ENCODE results near the gene RBPJ.

RBPJ gene

GRCh38 chr4:26410385-26411293 is 89.8 kb downstream of the RBPJ start:
- no peak overlapping the region for H3K27ac ChIP-seq
- no peak for DNase-seq (ENCODE audit: low read depth, low spot score)

GRCh38 chr4:26412381-26413372 is 91.9 kb downstream of the RBPJ start:
- no peak overlapping the region for H3K27ac ChIP-seq
- DNase-seq (ENCODE audit: low read depth, low spot score), result no peak

- H3K27ac ChIP-seq, result no peak overlapping the region
- no peak for DNase-seq (ENCODE audit: low read depth, low spot score)
Observed at GRCh38 chr4:26413582-26413981, 92.8 kb downstream of the RBPJ start.

- DNase-seq (ENCODE audit: low read depth, low spot score), result no peak
- H3K27ac ChIP-seq, result no peak overlapping the region
Observed at GRCh38 chr4:26418107-26418506, 97.3 kb downstream of the RBPJ start.

- no peak for DNase-seq (ENCODE audit: low read depth, low spot score)
- no peak overlapping the region for H3K27ac ChIP-seq
Observed at GRCh38 chr4:26418850-26419249, 98.0 kb downstream of the RBPJ start.

- DNase-seq (ENCODE audit: low read depth, low spot score), result no peak
Observed at GRCh38 chr4:26420438-26420837, 99.6 kb downstream of the RBPJ start.

GRCh38 chr4:26420913-26421312 is 100.1 kb downstream of the RBPJ start:
- H3K27ac ChIP-seq, result no peak overlapping the region
- DNase-seq (ENCODE audit: low read depth, low spot score), result no peak

More at GRCh38 chr4:26420438-26420837, 99.6 kb downstream of the RBPJ start:
- H3K27ac ChIP-seq, result no peak overlapping the region

GRCh38 chr4:26424153-26424552 is 103.3 kb downstream of the RBPJ start:
- no peak overlapping the region for H3K27ac ChIP-seq
- DNase-seq (ENCODE audit: low read depth, low spot score), result no peak

- H3K27ac ChIP-seq, result no peak overlapping the region
- DNase-seq (ENCODE audit: low read depth, low spot score), result no peak
Observed at GRCh38 chr4:26424838-26425237, 104.0 kb downstream of the RBPJ start.

GRCh38 chr4:26425953-26426352 is 105.1 kb downstream of the RBPJ start:
- no peak for DNase-seq (ENCODE audit: low read depth, low spot score)
- no peak overlapping the region for H3K27ac ChIP-seq

GRCh38 chr4:26426892-26427291 is 106.1 kb downstream of the RBPJ start:
- no peak overlapping the region for H3K27ac ChIP-seq
- no peak for DNase-seq (ENCODE audit: low read depth, low spot score)

- DNase-seq (ENCODE audit: low read depth, low spot score), result no peak
Observed at GRCh38 chr4:26429910-26430309, 109.1 kb downstream of the RBPJ start.

GRCh38 chr4:26431461-26432180 is 110.8 kb downstream of the RBPJ start:
- H3K27ac ChIP-seq, result peak overlapping the region; percentile 15
- no peak for DNase-seq (ENCODE audit: low read depth, low spot score)

More at GRCh38 chr4:26429910-26430309, 109.1 kb downstream of the RBPJ start:
- H3K27ac ChIP-seq, result no peak overlapping the region

GRCh38 chr4:26432419-26432818 is 111.6 kb downstream of the RBPJ start:
- no peak for DNase-seq (ENCODE audit: low read depth, low spot score)
- H3K27ac ChIP-seq, result no peak overlapping the region

GRCh38 chr4:26433556-26433955 is 112.7 kb downstream of the RBPJ start:
- no peak for DNase-seq (ENCODE audit: low read depth, low spot score)
- peak overlapping the region; percentile 7 for H3K27ac ChIP-seq

- peak overlapping the region; percentile 7 for H3K27ac ChIP-seq
Observed at GRCh38 chr4:26434030-26434639, 113.3 kb downstream of the RBPJ start.

GRCh38 chr4:26441102-26441501 is 120.3 kb downstream of the RBPJ start:
- DNase-seq (ENCODE audit: low read depth, low spot score), result no peak
- H3K27ac ChIP-seq, result no peak overlapping the region

More at GRCh38 chr4:26434030-26434639, 113.3 kb downstream of the RBPJ start:
- DNase-seq (ENCODE audit: low read depth, low spot score), result no peak

- DNase-seq (ENCODE audit: low read depth, low spot score), result no peak
- H3K27ac ChIP-seq, result no peak overlapping the region
Observed at GRCh38 chr4:26441771-26442170, 121.0 kb downstream of the RBPJ start.

- DNase-seq (ENCODE audit: low read depth, low spot score), result no peak
- H3K27ac ChIP-seq, result no peak overlapping the region
Observed at GRCh38 chr4:26447378-26447777, 126.6 kb downstream of the RBPJ start.

GRCh38 chr4:26450418-26450817 is 129.6 kb downstream of the RBPJ start:
- DNase-seq (ENCODE audit: low read depth, low spot score), result no peak

More at GRCh38 chr4:26450418-26450817, 129.6 kb downstream of the RBPJ start:
- H3K27ac ChIP-seq, result no peak overlapping the region

Measured in epithelial cell of prostate (primary cell).